ACHN (cell line): ENCODE data around the gene IQGAP2.
"Not testable (repeated sequence)": the region's sequence is repeated elsewhere in the genome, so short reads cannot be mapped to it uniquely, and the experiment has no call there.

ENCODE experiments used
- DNase-seq: peaks from one replicate; pipeline ENCODE4 v3.0.0-alpha.2; 2015
- in situ Hi-C: cut with HindIII; loops from 2 replicates; pipeline ENCODE4 v1.10.0; 2017; ENCODE audit warnings: low sequenced_read_pairs, low pct_ligation_motif_present, low pct_unique_long_range_greater_than_20kb

IQGAP2 gene

GRCh38 chr5:76404223-76405211, 1.4 kb downstream of the IQGAP2 start:
- in situ Hi-C loops, result no loop called here
- no peak for DNase-seq

DNA sequence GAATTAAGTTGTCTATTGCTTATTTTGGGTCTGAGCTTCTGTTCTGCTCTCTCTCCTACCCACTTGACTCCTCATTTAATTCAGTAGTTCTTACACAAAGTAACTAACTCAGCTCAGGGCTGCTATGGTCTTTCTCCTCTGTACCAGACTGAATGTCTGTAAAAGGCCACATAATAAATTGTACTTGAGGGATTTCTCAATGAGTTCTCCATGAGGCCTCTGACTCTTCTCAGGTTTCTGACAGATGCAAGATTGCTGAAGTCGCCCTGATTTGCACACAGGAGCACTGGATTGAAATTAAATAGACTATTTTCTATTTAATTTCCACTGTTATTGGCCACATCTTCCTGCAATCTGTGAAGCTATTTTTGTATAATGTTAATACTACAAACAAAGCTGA, 2.9 kb downstream of the IQGAP2 start:
- in situ Hi-C loops, result no loop called here
- DNase-seq, result no peak

DNA sequence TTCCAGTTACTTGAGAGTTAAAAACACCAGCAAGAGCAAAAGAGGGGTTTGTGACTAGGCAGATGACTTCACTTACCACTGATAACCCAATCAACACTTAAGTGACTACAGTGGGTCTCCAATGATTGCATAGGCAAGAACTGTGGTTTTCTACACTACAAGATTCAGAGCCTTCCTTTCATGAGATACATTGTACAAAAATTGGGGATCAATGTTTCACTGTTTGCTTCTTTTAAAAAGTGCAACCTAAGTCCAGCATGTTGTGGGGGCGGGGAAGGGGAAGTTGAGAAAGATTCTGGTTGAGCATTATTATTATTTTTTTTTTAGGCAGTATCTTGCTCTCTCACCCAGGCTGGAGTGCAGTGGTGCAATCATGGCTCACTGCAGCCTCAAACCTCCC, 3.6 kb downstream of the IQGAP2 start:
- in situ Hi-C loops, result no loop called here
- DNase-seq, result no peak

DNA sequence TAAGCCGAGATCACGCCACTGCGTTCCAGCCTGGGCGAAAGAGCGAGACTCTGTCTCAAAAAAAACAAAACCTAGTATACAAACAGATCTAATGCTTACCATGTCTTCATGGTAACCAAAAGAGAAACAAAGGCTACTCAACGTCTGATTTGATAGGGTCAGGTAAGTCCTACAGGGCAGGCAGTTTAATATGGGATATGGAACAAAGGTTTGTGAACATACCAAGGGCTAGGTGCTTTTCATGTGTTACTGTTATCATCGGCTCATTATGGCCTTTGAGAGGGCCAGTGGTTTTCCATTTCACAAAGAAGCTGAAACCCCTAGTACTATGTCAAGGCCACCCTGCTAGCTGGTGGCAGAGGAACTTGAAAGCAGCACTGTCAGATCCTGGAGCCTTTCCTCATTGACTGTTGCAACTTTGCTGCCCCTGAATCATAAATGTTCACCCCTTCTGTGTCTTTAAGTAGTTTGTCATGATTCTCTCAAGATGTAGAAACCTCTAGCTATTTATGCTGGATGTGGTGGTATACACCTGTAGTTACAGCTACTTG, 5.1 kb downstream of the IQGAP2 start:
- DNase-seq, result no peak
- in situ Hi-C loops, result no loop called here

GRCh38 chr5:76412511-76412910, 9.4 kb downstream of the IQGAP2 start:
- DNase-seq, result no peak
- in situ Hi-C loops, result no loop called here

DNA sequence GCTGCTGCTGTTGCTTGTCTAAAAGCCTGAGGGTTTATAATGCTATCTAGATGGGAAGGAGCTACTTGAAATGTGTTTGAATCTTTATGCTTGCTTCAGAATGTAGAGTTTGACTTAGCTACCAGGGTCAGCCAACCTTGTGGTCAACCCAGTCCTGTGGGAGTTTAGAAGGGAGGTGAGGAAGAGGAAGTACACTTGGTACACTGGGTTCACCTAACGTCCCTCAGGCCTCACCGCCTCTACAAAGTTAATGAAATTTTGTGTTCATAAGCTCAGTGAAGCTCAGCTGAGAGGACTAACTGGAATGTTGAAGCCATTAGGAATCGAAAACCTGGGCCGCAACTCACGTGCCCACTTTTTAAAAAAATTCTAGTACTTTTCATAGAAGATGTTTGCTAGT, 10.7 kb downstream of the IQGAP2 start:
- DNase-seq, result no peak

GRCh38 chr5:76414788-76415187, 11.7 kb downstream of the IQGAP2 start:
- in situ Hi-C loops, result no loop called here

More for the DNA sequence above, 10.7 kb downstream of the IQGAP2 start:
- in situ Hi-C loops, result no loop called here

GRCh38 chr5:76415855-76416254, 12.8 kb downstream of the IQGAP2 start:
- in situ Hi-C loops, result no loop called here

More at GRCh38 chr5:76414788-76415187, 11.7 kb downstream of the IQGAP2 start:
- DNase-seq, result no peak

GRCh38 chr5:76419597-76420298, 16.7 kb downstream of the IQGAP2 start:
- in situ Hi-C loops, result no loop called here
- DNase-seq, result no peak

More at GRCh38 chr5:76415855-76416254, 12.8 kb downstream of the IQGAP2 start:
- no peak for DNase-seq

DNA sequence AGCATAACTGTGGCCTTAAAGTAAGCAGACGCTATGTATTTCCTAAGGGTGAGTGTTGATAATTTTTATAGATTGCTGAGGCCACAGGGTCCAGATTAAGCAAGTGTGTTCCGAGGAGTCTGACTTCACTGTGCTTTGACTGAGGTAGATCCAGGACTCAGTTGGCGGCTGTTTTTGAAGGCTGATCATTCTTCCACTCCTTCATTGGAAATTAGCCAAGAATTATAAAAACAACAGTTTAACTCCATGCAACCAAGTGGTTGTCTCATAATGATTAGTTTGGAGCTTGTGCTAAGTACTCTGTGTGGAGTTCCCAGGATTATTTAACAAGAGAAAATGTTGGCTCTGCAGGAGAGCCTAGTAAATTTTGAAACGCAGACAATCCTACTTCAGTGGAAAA, 19.1 kb downstream of the IQGAP2 start:
- in situ Hi-C loops, result no loop called here
- no peak for DNase-seq

GRCh38 chr5:76422742-76423141, 19.7 kb downstream of the IQGAP2 start:
- DNase-seq, result no peak
- in situ Hi-C loops, result no loop called here

DNA sequence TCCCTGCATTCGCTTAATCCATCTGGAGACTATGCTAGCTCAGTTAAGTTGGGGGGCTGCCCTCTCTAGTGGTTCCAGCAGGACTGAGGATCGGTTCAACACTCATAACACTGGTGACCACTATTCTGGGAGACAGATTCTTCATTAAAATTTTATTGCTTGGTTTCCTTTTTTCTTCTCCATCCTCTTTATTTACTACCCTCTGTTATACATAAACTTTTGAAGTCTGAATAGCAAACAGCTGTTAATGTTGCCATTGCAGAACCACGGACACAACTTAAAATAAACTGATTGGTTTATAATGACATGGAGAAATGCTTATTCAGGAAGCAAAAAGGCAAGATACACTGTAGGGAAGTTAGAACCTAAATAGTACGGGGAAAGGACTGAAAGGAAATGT, 22.1 kb downstream of the IQGAP2 start:
- DNase-seq, result no peak
- in situ Hi-C loops, result no loop called here

DNA sequence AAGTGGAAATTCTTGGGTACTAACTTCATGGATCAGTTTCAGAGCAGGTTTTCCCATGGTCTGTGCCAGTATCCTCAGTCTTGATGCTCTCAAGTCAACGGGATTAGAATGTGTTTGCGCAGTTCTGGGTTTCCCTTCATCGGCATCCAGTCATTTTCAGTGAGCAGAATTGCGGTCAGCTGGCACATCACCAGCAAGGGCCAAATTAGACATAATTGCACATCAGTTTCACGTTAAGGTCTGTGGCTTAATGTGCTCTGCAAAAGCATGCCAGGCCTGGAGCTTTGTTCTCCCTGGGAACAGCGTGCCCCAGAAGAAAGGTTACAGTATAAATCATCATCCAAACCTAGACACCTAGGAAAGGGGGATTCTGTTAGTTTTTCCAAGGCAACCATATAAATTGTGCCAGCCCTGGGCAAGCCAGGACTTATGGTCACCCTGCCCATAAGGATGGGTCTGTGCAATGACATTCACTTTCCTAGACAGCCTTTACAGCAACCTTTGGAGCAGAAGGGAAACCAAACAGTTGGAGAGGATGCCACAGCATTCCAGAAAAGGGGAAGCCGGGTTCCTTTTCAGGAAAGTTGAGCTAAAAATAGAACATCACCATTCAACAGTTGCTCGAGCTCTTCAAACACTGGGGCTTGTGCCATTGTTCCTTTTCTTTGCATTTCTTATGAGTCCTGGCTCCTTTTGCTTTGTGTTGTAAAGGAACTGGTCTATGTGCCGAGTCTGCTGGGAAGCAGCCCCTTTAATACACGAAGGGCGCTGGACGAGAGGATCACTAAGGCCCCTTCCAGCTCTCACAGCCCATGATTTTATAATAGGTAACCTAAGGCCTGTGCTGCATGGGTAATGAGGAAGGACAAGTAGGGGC, 23.1 kb downstream of the IQGAP2 start:
- no peak for DNase-seq
- in situ Hi-C loops, result no loop called here

DNA sequence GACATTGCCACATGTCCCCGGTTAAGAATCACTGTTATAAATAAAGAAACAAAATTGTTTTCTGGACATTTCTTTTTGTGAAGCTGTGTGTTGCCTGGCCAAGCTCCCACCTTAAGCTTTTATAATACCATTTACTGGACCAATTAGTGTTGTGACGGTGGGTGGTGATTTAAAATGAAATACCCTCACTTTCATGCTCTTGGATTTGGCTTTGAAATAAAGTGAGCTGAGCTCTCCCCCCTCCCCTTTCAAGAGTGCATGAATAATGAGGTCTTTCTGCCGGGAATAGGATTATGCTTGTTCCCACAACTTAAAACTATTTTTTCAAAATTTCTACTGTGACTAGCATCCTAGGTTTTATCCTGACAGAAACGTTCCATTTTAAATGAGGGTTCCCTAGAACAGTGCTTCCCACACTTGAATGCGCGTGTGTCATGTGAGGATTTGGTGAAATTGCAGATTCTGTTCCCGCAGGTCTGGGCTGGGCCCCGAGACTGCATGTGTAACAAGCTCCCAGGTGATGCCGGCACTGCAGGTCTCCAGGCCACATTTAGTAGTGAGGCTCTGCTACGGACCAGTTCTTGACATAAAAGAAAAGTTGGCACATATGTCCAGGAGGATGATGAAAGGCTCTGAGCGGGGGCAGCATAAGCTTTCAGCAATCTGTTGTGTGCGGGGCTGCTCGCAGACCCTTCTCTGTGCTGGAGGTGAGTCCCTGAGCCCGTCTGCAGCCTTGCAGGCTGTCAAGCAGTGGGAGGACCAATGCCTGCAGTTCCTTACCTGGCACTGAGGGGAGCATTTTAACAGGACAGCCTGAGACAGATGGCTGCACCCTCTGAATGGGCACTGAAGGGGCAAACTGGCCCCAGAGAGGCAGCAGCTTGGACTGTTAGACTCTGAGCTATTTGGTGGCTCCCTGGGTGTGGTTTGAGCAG, 24.4 kb downstream of the IQGAP2 start:
- in situ Hi-C loops, result no loop called here
- DNase-seq, result no peak

GRCh38 chr5:76428550-76428949, 25.5 kb downstream of the IQGAP2 start:
- in situ Hi-C loops, result not testable (repeated sequence)

GRCh38 chr5:76433261-76433660, 30.2 kb downstream of the IQGAP2 start:
- in situ Hi-C loops, result no loop called here
- DNase-seq, result no peak

More at GRCh38 chr5:76428550-76428949, 25.5 kb downstream of the IQGAP2 start:
- DNase-seq, result not testable (repeated sequence)

DNA sequence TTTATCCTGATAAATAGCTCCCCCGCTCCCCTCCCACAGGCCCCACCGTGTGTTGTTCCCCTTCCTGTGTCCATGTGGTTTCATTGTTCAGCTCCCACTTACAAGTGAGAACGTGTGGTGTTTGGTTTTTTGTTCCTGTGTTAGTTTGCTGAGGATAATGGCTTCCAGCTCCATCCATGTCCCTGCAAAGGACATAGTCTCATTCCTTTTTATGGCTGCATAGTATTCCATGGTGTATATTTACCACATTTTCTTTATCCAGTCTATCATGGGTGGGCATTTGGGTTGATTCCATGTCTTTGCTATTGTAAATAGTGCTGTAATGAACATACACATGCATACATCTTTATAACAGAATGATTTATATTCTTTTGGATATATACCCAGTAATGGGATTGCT, 34.4 kb downstream of the IQGAP2 start:
- in situ Hi-C loops, DNase-seq: not testable (repeated sequence)
